ENCODE data around the gene ADGRV1.
"Not testable (repeated sequence)": the region's sequence is repeated elsewhere in the genome, so short reads cannot be mapped to it uniquely, and the experiment has no call there.

ADGRV1 gene

DNA sequence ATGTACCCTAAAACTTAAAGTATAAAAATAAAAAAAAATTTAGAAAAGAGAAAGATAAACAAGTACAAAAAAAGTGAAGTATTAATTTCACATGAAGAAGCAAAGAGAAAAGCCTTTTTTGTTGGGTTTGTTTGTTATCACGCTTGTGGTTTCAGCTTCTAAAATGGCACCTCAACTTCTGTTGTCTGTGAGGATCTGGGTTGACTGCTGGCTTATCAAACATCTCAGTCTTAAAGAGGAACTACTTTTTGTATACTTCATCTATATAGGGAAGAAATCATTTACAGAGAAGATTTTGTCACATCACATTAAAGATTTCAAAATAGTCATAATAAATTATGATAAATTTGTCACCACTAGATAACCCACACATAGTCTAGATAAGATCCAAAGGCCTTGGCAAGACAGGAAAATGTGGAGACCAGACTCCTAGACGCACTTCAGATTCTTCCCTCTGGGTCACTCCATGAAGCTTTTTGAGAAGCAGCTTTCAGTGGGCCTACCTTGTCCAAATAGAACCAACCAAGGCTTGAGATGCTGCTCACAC is 8.8 kb upstream of the ADGRV1 start:
- DNase-seq: no peak

DNA sequence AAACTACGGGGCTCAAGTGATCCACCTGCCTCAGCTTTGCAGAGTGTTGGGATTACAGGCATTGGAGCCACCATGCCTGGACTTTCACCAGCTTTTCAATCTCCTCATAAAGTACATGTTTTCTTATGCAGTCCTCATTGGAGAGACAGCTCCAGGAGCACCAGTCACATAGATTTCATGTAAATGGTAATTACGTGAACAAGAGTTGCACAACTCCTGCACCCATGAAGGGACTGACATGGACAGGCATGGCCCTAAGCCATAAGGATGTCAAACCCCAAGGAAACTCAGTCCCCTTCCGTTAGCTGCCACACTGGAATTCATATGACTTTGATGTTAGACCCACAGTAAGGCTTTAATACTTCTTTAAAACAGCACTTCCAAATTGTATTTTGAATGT is 7.6 kb upstream of the ADGRV1 start:
- no peak for DNase-seq

DNA sequence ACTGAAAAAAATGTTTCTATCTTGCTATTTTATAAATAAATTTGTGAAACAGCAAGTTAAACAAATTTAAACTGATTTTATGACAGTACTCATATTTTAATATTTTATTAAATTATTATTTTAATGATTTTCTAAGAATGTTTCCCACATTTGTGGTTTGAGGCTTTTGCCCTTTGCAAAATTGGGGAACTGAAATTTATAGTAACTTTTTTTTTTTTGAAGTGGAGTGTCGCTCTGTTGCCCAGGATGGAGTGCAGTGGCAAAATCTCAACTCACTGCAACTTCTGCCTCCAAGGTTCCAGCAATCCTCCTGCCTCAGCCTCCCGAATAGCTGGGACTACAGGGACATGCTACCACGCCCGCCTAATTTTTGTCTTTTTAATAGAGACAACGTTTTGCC is 7.2 kb upstream of the ADGRV1 start:
- no peak for DNase-seq

DNA sequence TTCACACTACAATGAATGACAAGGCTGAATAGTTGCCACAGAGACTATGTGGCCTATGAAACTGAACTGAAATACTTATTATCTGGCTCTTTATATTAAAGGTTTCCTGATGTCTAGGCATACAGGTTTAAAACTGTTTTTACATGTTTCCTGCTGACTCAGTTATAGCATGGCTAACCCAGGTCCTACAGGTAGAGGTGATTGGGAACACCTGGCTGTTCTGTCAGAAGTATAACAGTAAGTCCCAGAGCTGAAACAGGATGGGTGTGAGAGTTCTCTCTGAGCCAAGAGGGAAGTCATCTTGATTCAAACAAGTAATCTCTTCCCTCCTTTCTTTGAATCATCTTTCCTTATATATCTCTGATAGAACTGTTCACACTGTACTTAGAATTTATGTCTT is 4.9 kb upstream of the ADGRV1 start:
- DNase-seq: no peak

DNA sequence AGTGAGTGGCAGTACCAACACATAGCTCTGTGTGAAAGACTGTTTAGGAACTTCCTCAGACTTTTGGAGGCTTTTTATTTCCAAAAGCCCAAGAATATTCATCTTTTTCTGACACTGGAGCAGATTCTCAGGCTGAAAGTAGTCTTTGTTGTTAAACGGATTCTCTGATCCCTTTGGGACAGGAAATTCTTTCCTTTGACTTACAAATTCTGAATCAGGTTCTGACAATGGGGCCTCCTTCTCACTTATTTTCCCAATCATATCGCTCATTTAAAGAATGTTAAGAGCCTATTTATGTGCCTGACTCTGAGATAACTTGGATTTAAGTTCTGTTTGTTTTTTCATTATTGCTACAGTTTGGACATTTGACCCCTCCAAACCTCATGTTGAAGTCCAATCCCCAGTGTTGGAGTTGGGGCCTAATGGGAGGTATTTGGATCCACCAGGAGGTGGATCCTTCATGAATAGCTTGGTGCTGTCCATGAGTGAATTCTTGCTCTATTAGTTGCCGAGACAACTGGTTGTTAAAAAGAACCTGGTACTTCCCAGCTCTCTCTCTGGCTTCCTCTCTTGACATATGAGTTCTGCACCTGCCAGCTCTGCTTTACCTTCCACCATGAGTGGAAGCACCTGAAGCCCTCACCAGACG is 4.1 kb upstream of the ADGRV1 start:
- no peak for DNase-seq

DNA sequence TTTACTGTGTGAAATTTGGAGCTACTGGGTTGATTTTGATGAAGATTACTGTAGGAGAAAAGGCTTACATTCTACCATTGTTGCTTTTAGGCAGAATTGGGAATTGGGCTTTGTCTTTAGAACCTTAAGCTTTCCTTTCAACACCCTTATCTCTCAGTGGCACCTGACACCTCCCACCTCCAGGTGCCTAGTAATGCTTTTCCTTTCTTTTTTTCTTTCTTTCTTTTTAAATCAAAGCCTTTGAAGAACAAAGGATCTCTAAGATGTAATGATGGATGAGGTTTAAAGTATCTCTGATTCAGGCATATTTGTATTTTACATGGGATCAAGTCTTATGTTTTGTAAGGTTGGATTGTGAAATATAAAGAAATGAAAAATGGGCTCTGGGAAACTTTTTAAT is 2.9 kb upstream of the ADGRV1 start:
- no peak for DNase-seq

DNA sequence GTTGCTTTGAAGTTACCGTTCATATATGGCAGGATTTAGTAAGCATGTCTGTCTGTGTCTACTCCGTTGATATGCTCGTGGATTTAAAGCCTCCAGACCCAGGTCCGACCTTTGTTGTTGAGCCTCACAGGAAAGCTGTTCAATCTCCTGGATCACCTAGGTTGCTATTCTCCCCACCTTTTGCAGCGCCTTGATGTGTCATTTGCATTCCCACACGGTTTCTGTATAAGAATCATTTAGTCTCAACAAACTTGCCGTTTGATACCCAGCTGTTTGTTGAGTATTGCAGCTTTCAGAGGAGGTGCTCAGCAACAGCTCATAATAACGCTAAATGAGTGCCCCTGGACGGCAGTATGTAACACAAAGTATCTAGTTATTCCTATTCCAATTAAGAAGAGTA is 1.2 kb upstream of the ADGRV1 start:
- no peak for DNase-seq

DNA sequence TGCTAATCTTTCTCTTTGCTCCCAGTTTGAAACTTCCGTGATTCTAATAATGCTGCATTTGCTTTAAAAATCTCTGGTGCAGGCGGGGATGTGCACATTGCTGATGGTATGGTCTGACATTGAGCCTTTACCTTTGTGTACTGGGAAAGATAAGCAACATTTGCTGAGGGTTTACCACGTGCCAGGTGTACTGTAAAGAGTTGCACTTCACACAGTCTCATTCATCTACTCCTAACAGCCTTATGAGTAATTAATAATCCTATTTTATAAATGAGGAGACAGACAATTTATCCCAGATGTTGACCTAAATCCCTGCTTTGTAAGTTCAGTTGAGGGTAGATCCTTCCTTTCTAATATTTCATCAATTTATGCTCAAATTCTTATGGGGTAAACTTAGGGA is 726 bp upstream of the ADGRV1 start:
- no peak for DNase-seq

DNA sequence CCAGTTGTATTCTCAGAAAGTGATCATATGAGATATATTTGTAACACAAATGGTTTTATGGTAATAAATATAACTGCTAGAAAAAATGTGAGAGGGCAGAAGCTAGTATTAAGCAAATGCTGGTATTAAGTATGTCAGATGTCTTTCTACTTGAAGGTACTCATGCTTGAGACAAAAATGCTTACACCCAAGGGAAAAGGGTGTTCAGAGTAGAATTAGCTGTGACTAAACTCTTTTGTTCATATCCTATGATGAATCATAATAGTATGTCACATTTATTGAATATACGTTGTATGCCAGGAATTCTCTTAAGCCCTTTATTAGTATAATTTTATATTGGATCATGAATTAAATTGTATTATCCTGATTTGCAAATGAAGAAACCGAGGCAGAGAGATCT is 2.2 kb downstream of the ADGRV1 start:
- DNase-seq: no peak

DNA sequence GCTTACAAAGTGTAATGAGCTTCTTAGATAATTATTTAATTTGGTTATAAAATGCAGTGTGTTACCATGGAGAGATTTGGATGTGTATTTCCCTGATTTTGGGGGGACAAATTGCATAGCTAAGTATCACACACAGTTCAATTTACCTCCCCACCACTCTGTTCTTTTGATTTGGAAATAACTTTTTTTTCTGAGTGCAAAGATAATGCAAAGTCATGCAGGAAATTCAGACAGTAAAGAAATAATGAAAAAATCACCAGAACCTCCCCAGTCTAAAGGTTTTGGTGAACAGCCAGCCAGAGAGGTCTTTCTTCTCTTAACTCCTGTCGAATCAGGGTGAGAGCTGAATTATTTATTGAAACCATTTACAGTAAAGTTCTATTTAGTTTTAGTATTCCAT is 3.2 kb downstream of the ADGRV1 start:
- no peak for DNase-seq

DNA sequence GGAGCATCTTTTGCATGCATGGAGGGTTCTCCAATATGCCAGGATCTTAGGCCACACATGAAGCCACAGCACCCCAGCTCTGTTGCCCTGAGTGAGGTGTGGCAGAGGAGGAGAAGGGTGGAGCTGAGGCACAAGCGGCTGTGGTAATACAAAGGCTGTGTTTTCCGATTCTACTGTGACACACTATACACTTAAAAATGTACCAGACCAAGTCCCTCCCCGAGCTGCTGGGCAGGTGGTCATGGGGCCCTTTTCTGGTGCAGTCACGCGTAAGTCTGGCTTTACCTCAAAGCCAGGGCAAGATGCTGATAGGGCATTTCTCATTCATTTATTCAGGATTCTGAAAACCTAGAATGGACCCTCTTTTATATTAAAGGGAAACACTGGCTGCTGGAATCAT is 3.7 kb downstream of the ADGRV1 start:
- DNase-seq: no peak

DNA sequence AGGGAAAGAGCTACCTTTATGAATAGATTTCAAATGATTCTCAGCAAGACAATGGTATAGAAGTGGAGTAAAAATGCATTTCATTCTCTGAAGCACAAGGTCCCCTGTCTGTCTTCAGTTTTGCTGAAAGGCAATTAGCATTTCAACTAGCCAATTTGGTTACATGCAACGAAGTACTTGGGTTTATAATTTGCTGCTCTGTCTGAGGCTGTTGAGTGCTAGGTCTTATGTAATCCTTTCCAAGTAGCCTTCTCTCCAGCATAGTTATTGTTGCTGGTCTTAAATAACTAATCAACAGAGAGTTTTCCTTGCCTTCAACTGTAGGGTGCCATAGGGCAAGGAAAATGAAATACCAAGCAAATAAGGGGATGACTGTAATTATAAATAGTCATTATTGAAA is 4.5 kb downstream of the ADGRV1 start:
- no peak for DNase-seq

DNA sequence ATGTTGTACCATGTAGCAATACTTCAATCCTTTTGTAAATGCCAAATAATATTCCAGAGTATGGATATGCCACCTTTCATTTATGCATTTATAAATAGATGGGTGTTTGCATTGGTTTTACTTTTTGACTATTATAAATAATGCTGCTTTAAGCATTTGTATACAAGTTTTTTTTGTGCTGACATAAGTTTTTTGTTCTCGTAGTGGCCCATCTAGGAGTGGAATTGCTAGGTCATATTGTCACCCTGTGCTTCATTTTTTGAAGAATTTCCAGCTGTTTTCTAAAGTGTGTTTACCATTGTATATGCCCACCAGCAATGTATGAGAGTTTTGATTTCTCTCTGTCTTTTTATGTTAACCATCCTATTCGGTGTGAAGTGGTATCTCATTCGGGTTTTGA is 6.9 kb downstream of the ADGRV1 start:
- DNase-seq: no peak

DNA sequence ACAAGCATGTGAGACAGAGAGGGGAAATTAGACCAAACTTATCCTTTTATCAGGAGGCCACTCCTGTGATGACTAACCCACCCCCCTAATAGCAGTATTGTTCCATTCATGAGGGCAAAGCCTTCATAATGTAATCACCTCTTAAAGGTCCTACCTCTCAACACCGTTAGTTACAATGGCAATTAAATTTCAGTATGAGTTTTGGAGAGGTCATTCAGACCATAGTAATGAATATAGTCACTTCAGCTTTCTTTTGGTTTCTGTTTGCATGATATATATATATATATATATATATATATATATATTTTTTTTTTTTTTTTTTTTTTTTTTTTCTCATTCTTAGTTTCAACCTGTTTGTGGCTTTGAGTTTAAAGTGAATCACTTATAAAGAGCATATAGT is 10.5 kb downstream of the ADGRV1 start:
- no peak for DNase-seq

DNA sequence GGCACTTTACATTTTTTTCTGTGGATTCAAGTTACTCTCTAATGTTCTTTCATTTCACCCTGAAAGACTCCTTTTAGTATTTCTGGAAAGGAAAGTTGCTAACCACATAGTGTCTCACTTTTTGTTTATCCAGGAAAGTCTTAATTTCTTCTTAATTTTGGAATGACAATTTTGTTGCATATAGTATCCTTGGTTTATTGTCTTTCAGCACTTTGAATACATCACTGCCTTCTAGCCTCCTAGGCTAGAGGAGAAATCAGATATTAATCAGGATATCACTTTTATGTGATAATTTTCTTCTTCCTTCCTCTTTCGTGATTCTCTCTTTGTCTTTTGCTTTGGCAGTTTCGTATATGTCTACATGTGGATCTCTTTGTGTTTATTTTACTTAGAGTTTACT is 11.4 kb downstream of the ADGRV1 start:
- DNase-seq: no peak

DNA sequence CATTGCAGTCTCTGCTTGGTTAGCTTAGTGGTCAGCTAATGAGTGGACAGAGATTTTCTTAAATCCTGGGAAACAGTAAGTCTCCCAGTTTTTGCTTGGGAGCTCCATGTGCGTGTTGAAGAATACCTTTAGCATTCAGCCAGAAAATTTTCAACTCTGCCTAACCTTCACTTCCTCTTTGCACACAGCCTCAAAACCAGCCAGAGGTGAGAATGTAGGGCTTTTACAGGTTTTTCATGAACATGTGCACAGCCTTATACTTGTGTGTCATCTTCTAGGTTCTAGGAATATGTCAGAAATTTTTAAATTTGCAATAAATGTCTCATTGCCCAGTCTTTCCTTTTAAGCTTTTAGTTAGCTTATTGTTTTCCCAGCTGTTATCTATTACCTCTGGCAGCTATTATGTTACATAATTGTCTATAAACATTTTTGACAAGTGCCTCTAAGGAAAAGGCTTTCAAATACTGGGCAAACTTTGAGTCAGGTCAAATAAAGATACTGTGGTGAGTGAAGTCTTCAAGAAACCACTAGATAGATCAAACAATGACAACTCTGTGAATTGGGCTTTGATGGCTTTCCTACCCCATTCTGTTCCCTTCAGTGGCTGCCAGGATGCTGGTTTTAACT is 12.7 kb downstream of the ADGRV1 start:
- DNase-seq: no peak

DNA sequence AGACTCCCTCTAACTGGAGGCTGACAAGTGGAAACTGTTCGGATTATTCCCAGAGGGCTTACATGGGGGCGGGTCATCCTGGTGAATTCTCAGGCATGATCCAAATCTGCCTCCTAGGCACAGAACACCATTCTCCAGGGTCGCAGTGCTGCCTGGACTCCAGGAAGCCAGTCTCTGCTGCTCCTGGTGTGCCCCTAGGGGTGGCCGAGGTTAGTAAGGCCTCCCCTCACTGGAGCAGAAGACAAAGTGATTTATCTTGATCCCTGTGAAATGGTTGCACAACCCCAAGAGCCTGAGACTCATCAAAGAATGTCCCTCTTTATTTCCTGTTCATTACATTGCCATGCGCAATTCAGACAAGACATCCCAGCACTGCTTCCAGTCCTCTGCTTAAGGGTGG is 17.1 kb downstream of the ADGRV1 start:
- DNase-seq: no peak

DNA sequence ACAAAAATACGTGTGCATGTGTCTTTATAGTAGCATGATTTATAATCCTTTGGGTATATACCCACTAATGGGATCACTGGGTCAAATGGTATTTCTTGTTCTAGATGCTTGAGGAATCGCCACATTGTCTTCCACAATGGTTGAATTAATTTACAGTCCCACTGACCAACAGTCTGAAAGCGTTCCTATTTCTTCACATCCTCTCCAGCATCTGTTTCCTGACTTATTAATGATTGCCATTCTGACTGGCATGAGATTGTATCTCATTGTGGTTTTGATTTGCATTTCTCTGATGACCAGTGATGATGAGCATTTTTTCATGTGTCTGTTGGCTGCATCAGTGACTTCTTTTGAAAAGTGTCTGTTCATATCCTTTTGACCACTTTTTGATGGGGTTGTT is 18.0 kb downstream of the ADGRV1 start:
- not testable (repeated sequence) for DNase-seq

DNA sequence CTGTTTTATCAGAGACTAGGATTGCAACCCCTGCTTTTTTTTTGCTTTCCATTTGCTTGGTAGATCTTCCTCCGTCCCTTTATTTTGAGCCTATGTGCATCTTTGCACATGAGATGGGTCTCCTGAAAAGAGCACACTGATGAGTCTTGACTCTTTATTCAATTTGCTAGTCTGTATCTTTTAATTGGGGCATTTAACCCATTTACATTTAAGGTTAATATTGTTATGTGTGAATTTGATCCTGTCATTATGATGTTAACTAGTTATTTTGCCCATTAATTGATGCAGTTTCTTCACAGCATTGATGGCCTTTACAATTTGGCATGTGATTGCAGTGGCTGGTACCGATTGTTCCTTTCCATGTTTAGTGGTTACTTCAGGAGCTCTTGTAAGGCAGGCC is 21.3 kb downstream of the ADGRV1 start:
- DNase-seq: not testable (repeated sequence)

DNA sequence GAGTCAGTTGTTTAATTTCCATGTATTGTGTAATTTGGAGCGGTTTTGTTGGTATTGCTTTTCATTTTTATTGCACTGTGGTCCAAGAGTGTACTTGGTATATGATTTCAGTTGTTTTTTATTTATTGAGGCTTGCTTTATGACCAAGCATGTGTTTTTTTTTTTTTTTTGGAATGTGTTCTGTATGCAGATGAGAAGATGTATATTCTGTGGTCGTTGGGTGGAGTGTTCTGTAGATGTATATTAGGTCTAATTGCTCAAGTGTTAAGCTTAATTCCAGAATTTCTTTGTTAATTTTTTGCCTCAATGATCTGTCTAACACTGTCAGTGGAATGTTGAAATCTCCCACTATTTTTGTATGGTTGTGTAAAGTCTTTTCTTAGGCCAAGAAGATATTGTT is 23.4 kb downstream of the ADGRV1 start:
- no peak for DNase-seq

DNA sequence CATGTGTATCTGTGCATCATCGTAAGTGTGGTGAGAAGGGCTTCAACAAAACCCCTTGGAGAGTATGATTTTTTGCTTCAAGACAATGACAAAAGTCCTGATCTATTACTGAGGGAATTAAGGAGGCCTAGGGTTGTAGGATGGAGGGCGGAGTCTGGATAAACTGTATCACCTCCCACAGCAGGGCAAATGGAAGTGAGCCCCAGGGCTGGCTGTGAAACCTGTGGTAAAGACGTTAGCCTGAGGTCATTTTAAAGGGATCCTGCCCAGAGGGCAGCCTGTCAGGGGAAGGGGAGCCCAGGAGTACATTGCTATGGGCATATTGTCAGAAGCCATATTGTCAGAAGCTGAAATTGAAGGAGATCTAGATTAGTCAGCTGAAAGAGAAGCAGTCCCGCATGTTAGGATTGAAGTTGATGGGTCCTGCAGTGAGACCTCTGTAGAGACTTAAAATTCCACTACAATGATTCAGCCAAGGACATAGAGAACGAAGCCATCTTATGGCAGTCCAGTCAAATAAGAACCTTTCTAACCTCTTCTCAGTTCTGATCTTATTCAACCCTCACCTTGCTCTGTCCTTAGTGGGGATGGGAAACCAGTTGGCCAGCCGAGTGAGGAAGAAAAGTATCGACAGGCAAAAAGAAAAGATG is 26.9 kb downstream of the ADGRV1 start:
- DNase-seq: no peak

DNA sequence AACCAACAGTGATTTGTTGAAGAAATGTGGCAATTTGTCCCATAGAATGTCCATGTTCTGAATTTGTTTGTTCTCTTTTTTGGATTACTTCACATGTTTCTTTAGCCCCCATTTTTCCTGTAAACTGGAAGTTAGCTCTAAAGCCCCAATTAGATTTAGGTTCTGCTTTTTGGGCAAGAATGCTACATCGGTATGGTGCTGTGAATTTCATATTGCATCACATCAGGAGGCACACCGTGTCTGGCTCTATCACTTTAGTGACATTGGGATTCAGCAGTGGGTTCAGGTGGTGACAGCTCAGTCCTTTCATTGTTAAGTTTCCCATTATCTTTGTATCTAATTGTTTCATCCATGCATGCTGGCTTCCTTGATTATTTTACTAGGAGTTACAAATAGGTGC is 27.9 kb downstream of the ADGRV1 start:
- DNase-seq: no peak

DNA sequence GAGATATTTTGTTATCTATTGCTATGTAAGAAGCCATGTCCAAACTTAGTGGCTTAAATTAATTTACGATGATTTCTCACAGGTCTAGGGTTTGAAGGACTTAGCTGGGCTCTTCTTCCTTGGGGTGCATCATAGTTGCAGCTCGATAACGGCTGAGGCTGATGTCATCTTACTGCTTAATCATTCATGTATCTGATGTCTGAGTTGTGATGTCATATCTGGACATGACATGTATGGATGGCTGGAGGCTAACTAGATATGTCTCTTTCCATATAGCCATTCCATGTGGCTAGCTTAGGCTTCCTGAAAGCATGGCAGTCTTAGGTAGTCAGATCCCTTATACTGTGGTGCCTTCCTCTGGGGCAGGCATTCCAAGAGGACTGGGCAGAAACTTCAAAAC is 31.6 kb downstream of the ADGRV1 start:
- DNase-seq: no peak

DNA sequence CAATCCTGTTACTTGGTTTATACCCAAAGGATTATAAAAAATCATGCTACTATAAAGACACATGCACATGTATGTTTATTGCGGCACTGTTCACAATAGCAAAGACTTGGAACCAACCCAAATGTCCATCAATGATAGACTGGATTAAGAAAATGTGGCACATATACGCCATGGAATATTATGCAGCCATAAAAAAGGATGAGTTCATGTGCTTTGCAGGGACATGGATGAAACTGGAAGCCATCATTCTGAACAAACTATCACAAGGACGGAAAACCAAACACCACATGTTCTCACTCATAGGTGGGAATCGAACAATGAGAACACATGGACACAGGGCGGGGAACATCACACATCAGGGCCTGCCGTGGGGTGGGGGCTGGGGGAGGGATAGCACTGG is 34.5 kb downstream of the ADGRV1 start:
- DNase-seq: not testable (repeated sequence)

Data from effector CD4-positive, alpha-beta T cell (primary cell).